NCI-H526 treated with DMSO at 0.1 percent for 48 hours (cell line): Measurements from ENCODE around the gene KCNA3.
"Not testable (repeated sequence)": the region's sequence is repeated elsewhere in the genome, so short reads cannot be mapped to it uniquely, and the experiment has no call there.

Source experiments
- DNase-seq: peaks from one replicate; lab custom pipeline; 2025; lab: John Stamatoyannopoulos, UW

Gene KCNA3

DNA sequence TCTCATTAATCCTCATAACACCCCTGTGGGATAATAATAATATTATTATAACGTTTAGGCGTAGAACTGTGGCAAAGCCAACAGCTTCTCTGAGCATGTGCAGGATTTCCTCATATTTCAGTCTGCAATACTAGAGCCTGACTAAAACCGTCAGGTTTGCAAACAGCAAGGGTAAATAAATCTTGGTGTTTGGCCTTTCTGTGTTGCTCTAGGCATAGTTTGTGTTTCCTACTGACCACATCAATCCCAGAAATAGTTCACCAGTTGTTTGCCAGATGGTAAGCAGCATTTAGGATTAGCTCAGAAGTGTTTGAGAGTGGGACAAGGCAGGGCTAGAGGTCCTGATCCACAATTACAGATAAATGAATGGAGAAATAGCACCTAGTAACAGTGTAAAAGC, 2.8 kb upstream of the KCNA3 start:
- DNase-seq, result no peak

DNA sequence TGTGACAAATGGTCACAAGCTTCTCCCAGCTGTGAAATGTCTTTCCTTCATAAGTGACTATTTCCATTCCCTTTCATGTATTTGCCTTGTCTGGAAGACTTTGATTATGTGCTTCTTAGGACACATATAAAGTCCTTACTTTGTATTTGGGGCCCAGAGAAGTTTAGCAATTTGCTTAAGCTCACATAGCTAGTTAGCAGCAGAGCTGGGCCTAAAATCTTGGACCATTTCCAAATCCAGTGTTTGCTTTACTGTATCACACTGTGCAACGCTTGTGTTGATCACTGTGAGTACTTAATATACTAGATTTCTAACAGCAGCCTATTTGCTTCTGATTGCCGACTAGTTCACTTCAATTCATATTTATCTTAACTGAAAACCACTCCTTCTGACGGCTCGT, 2.2 kb upstream of the KCNA3 start:
- peak; percentile 58 for DNase-seq

DNA sequence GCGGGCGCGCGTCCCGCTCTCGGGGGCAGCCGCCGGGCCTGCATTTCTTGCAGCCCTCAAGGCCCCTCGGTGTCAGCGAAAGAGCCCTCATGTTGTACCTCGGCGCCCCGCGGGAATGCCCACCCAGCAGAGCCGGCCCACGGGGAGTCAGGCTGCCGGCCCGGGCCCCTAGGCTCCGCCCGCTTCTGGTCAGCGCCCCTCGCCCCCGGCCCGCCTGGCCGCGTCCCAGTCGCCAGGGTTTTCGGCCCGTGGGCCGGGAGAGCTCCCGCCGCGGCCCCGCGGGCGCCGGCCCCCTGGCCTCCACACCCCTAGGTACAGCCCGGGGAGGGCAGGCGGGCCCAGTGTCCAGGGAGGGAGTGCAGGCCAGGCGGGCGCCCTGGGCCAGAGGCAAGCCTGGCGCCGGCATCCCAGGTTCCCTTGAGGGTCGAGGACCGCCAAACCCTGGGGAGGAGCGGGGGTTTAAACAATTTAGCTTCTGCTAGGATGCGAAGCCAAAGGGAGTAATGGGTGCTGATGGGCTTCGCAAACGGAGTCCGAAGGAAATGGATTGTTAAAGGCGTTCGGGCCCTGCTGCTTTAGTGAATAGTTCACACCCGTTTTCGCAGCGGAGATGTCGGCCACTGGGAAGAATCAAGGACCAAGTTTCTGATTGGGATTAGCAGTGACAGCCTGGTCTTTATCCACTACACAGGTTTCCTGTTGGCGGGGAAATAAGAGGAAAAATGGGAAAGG, 486 bp upstream of the KCNA3 start:
- no peak for DNase-seq

DNA sequence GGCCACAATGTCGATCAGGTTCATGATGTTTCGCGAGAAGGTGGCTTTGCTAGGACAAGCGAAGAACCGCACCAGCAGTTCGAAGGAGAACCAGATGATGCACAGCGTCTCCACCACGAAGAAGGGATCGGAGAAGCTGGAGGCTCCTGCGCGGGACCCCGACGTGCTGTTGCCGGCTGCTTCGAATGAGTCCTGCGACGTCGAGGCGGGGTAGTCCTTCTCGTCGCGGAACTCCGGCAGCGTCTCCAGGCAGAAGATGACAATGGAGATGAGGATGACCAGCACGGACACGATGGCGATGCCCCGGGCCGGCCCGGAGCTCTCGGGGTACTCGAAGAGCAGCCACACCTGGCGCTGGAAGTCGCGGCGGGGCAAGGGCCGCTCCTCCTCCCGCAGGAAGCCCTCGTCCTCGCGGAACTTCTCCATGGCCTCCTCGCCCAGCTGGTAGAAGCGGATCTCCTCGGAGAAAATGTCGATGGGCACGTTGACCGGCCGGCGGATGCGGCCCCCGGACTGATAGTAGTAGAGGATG, 869 bp downstream of the KCNA3 start:
- DNase-seq, result no peak

DNA sequence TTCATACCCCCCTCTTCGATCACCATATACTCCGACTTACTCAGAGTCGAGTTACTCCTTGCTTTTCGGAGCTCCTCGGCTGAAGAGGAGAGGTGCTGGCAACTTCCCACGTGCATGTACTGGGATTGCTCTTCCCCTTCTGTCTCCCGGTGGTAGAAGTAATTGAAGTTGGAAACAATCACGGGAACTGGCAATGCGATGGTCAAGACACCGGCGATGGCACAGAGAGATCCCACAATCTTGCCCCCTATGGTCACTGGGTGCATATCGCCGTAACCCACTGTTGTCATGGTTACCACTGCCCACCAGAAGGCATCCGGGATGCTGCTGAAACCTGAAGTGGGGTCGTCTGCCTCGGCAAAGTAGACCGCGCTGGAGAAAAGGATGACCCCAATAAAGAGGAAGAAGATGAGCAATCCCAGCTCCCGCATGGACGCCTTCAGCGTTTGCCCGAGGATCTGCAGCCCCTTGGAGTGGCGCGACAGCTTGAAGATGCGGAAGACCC, 1.5 kb downstream of the KCNA3 start:
- DNase-seq, result no peak

DNA sequence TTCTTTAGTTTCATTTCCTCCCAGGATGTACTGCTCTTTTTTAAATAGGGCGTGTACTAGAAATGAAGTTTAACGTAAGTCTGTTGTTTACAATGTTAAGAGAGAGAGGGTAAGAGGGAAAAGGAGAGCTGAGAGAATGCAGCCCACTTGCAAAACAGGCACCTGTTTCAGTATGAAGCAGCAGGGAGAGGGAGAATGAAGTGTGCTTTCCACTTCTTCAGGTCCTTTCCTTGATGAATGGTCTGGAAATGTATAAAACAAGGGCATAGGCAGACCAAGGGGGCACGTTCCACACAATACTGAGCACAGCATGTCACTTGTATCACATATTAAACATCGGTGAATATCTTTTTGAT, 2.0 kb downstream of the KCNA3 start:
- DNase-seq, result no peak

DNA sequence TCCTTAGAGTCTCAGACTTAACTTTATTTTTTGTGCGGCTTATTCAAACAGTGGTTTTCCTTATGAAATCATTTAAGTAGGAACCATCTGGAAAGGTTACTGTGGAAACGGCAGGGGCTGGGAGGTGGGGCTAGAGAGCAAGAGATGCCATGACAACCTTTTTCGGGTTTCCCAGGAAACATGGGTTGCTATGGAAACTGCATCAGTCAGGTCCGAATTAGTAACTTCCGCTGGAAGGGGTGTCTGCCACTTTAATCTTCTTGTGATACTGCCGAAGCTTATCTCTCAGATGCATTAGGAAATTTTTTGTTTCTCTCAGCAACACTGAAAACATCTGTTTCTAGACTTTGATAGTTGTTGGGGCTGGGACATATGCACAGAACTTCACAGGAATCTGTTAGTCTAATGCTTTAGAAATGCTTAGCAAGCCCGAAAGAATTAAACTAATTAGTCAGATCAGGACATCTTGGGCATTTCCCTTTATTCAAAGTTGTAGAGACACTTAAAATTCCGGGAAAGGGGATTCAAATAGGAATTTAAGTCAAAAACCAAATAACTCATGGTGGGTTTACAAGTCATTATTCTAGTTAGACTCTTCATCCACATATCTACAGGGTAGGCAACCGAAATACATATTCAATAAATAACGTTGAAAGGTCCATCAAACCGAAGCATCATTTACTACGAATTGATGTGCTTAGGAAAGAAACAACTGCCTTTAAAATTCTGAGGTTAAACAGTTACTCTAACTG, 2.6 kb downstream of the KCNA3 start:
- no peak for DNase-seq

DNA sequence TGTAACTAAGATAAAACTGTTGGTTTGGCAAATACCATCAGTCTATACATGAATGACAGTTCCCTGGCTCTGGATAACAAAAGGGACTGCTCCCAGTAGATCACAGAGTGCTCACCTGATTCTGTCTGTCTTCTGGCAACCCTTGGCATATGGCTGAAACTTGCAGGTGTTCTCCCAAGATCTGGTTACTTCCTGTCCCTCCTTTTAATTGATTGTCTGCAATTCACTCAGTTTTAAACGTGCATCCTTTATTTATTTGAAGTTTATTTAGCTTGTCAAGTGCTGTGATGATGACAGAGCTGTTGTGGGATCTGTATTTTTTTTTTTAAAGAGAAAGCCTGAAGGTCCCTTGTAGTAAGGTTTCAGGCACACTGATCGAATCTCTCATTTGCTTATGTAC, 3.4 kb downstream of the KCNA3 start:
- no peak for DNase-seq

DNA sequence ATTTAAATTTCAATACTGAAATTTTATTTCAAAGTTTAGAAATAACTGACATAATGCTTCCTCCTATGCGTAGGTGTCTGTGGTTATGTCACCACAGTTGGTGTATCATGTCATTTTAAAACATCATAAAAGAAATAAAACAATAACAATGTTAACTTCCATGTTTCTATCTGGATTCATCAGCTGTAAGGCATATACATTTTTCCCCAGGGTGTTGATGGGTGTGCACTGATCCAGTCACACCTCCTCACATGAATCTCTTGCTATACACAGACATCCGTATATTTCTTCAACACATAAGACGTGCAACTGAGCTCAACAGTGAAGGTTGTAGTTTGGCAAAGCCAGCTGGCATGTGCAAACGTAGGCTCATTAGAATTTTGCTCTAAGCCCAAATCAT, 6.2 kb downstream of the KCNA3 start:
- DNase-seq, result no peak

DNA sequence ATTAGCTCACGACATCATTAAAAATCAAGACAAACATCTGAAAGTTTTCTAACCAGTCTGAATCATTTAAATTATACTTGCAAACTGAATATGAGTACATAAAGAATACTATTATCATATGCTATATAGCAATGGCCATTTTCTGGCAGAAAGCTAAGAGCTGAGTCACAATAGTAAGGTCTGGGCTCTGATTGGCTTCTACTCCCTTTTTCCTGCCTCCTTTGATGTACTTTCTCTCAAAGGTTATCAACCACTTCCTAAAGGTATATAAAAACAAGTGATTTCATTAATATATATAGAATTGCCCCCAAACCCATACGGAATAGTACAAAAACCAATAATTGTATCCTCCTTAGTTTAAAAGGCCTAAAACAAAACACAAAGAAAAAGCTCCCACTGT, 7.0 kb downstream of the KCNA3 start:
- DNase-seq, result no peak

DNA sequence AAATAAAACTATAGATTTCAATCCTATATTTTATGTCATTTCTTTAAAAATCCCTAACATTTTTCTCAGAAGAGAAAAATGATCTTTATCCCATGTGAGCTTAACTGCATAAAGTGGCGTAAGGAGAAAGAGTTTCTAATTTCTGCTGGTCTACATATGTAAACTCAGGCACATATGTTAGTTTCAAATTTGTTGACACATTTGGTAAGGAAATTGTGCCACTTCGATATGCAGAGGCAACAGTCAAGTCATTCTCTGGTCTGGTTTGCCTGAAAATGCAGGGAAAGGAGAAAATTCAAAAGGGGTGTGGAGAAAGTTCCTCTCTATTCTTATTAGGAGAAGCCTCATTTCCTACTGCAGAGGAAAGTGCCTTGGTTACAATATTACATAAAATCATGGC, 11.5 kb downstream of the KCNA3 start:
- DNase-seq, result no peak

DNA sequence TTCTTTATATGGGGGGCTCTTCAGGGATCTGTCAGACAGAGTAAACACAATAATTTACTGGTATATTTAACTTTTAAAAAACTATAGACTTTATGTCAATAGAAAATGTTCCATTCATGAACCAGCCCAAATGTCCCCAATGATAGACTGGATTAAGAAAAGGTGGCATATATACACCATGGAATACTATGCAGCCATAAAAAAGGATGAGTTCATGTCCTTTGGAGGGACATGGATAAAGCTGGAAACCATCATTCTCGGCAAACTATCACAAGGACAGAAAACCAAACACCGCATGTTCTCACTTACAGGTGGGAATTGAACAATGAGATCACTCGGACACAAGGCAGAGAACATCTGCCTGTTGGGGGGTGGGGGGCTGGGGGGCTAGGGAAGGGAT, 15.2 kb downstream of the KCNA3 start:
- DNase-seq, result not testable (repeated sequence)

DNA sequence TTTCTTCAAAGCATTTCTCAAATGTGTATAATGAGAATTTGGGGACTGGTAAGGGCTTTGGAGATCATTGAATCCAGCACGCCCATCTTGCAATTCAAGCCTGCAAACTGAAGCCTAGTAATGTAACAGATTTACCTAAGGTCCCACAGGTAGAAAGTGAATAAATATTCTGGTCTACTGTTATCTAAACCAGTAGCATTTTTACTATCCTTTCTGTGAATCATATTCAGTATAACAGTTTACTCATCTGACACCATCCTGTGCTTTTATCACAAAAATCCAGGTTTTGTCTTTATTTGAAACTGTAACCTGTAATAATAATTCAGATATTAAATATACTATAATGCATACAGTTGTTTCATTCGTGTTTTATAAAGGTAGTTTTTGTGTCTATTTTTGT, 17.4 kb downstream of the KCNA3 start:
- DNase-seq, result no peak

DNA sequence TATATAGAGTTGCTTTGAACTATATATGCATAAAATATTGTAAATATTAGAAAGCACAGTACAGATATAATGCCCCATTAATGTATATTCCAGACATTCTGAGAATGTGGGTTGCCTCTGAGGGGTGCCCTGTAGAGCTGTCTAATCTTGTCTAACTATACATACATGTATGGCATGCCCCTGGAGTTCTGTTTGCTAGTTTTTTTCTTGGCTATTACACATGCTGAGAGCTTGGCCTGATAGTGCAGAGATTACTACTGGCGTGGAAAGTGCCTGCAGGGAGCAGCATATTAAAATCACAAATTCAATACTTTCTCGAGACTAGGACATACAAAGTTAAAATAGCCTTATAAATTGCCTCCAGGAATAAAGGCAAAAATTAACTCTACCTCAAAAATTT, 24.1 kb downstream of the KCNA3 start:
- no peak for DNase-seq

DNA sequence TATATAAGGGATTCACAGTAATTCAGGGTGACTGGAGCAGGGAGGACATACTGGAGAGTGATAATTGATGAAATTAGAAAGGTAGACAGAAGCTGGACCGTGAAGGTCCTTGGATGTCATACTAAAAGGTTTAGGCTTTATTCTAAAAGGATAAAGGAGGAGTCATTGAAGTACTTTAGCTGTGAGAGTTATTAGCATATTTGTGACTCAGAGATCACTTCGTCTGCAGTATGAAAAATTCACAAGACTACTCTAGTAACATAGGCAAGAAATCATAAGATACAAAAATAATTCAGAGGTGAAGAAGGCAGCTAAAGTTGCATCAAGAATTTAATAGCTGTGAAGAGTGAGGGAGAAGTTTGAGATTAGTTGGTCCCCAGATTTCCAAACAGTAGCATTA, 26.3 kb downstream of the KCNA3 start:
- DNase-seq, result no peak

DNA sequence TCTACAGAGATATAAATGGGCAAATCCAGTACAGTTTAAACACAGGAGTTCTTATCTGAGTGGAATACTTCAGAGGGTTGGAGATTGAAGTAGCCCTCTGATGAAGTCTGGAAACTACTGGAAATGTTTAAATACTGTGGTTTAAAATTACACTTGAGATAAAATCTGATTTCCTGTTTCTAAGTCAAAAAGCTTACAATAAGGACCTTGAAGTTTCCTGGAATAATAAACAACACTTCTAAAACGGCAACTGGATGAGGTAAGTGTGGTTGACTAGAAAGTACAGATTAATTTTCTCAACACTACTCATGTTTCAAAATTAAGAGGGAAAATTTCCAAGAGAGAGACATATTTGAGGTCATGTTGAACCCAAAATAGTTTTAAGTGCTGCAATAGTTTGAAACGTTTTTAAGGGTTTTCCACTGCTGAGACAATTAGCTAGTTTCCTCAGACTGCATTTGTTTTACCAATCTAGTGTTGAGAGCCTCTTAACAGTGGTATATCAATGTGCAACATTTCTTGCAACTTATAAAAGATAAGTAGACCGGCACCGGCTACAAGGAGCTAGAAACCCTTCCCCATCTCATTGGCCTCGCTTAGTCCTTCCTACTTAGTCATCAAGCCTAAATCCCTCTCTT, 27.4 kb downstream of the KCNA3 start:
- no peak for DNase-seq

DNA sequence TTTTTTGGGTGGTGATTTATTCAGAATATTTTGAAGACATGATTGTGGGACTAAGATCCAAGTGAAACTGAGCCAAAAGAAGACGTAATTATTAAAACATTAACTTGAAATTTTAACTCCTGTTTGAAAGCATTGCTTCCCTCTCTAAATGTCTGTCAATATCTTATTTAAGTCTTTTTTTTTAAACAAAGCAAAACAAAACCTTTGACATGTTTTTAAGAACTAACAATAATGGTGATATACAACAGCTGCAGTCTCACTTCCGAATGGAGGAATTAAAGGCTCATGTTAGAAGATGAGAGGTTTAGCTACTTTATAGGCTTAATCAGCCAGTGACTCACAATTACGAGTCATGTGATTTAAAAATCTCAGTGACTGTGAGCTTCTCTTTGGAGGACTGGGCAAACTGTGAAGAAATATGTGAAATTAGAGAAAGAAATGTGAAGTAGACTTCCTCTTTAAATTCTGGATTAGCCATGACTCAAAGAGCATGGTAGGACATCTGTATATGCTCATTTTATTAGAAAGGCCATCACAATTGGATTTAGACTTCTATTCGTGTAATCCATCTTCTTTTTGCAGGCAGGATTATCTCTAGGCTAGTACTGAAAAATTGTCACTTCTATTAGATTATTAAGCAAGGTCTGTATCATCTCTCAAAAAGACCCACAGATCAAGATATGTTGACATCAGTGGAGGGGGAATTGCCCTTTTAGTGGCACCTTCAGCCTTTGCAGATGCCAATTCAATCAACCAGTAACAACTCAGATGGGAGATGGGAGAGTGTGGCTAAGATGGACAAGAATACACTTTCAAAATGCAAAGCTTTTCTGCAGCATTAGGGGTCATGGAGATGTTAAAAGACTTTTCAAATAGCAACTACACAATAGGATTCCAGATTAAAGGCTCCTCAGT, 28.7 kb downstream of the KCNA3 start:
- no peak for DNase-seq

DNA sequence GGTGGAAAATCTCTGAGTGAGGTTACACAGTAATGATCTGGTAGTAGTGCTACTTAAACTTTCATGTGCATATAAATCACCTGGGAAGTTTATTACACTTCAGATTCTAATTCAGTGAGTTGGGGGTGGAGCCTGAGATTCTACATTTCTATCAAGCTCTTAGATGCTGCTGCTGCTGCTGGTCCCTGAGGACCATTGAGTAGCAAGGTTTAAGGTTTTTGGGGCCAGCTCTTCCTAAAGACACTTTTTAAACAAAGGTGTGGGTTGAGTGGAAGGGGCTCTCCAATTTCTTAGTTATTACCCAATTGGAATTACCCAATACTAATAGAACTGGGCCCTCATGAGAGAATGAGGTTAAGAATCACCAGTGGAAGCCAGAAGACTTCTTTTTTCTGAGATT, 29.5 kb downstream of the KCNA3 start:
- DNase-seq, result no peak

DNA sequence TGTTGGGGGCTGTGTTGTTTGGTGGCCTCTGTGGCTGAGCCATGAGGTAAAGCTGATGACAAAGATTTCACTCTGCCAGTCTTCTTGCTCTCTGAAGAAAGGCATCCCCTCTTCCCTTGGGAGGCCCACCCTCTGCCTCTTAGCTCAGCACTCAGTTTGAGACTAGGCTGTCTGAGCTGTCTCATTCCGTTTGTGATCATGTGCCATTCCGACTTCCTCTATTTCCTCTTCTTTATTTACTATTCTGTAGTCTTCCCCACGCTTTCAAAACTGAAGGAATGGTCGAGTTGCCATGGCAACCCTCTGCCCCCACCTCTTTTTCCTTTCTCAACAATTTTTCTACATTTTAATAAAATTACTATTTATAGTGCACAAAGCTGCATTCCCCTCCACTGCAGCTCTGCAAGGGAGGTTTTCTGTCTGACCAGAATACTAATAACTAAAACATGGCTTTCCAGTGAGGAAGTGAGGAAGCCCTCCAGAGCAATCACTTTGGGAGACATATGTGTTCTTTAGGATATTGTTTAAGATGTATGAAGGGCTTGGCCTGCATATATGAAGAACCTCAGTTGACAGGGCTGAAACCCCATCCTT, 30.8 kb downstream of the KCNA3 start:
- no peak for DNase-seq

DNA sequence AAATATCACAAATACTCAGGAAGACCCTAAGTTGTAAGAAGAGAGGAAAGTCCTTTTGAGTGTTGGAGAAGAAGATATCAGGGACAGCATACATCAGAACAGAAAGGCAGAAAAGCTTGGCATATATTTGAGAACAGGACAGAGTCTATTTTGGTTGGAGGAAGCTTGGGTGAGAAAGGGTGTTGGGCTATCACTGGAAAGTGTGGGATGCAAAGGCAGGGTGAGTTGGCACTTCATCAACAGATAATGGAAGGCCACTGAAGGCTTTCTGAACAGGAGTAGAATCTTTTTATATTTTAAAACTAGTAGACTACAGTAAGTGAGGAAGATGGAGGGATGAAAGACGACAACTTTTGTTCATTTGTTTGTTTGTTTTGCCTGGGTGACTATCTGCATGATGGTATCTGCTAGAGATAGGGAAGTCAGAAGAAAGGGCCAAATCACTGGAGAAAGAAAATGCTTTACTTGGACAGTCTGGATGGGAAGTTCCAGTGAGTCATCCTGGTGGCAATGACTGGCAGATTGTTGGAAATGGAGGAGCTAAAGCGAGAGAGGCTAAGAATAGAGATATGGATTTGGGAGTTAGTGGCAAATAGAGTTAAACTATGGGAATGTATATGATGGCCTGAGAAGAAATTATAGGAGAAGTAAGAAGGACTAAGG, 34.9 kb downstream of the KCNA3 start:
- DNase-seq, result no peak

DNA sequence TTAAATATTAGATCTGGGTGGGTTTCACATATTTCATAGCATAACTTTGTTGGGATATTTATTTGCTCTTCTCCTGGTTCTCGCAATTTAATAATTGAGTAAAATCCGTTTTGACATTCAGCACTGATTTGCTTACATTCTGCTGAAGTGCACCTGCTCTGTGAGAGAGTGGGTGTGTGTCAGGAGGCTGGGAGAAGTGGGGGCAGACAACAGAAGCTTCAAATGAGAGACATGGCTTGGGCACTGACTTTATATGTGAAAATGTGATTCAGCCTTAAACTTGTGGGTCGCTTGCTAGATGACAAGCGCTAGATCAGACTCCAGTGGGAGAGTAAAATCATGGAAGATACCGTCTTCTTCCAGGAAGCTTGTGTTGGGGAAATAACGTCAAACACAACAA, 36.2 kb downstream of the KCNA3 start:
- DNase-seq, result no peak
